Measurements from ENCODE around the gene SLC51A. TPM values are rescaled to one million over a fixed set of nuclear protein-coding genes. Genes with fewer than 3 reads are reported as not detected.

SLC51A gene
- total and polyA plus RNA-seq, 2 of the 8 experiments (the other 6 are each of a cell fraction or from before 2014, with no cell fraction given) = 6.3 to 9.8 TPM

GRCh38 chr3:196216681-196217211 is 412 bp downstream of the SLC51A start:
- H3K4me2 ChIP-seq (ENCODE audit: insufficient read depth in 1 of 2, low read depth in 2 of 2, low read length in 2 of 2) = peak overlapping the region; percentile 78 to 92
- H2BK20ac ChIP-seq (ENCODE audit: low read length) = no peak overlapping the region
- no peaks in the 10 kb centered on the region for H3K79me1 ChIP-seq (ENCODE audit: low read depth, low read length)
- no peaks in the 10 kb centered on the region for H3K9me3 ChIP-seq (ENCODE audit: insufficient read depth in 2 of 2, low read depth in 1 of 2, low read length in 1 of 2)
- no peaks in the 10 kb centered on the region for H3K36me3 ChIP-seq (ENCODE audit: control insufficient read depth in 2 of 4, insufficient read depth in 4 of 4, low read length in 3 of 4)
- TF ChIP-seq EZH2 (IDR thresholded peaks at IDR 0.05; ENCODE audit: low read depth, low read length, severe bottlenecking) (peak; percentile 30), CTBP2 (IDR thresholded peaks at IDR 0.05; ENCODE audit: borderline replicate concordance, insufficient read depth, insufficient read length, low read length) (no peak), ASH2L (IDR thresholded peaks at IDR 0.05; ENCODE audit: low read length) (peak; percentile 47), RBBP5 (IDR thresholded peaks at IDR 0.05; ENCODE audit: borderline replicate concordance, low read depth, low read length) (0 out of 2 replicates have a peak, but pooled peaks have one; percentile 30)
- POLR2A ChIA-PET (ENCODE audit: partially characterized antibody) = interaction anchor here (0.8 to 3.9 kb wide), 4 partner anchors 8 to 101 kb away, joined by 3 to 15 read pairs (median 4); partner anchors contain the start of gene DYNLT2B
- no peak overlapping the region for H3K56ac ChIP-seq (replicated peaks; ENCODE audit: insufficient read length, low read depth, low read length)
- H2BK120ac ChIP-seq (replicated peaks; ENCODE audit: low read depth, low read length) = no peak overlapping the region
- H4K91ac ChIP-seq (replicated peaks; ENCODE audit: insufficient read length, low read length) = peak overlapping the region; percentile 84
- no peaks in the 10 kb centered on the region for H3K27me3 ChIP-seq (replicated peaks in 1 of 4; ENCODE audit: control insufficient read depth in 3 of 4, extremely low read depth in 1 of 4, insufficient read depth in 3 of 4, low read length in 3 of 4)
- H3K9ac ChIP-seq (replicated peaks in 1 of 4; ENCODE audit: extremely low read depth in 1 of 4, low read depth in 3 of 4, low read length in 3 of 4) = peak overlapping the region in 2 of 4 experiments; percentile 14 to 39; a peak in 2 of 7 replicates
- H3K79me2 ChIP-seq (ENCODE audit: control insufficient read depth in 1 of 2, insufficient read depth in 2 of 2, low read length in 2 of 2) = no peaks in the 10 kb centered on the region
- H3K23me2 ChIP-seq (ENCODE audit: low read depth, low read length) = peaks cover 2% of the 10 kb centered on the region; the same call in 1 of the 2 replicates
- DNase-seq (ENCODE audit: low read depth in 1 of 2, low spot score in 2 of 2) (peak in 1 of 2 experiments; percentile 69), FAIRE-seq (no peak)
- H2BK12ac ChIP-seq (ENCODE audit: low read depth, low read length) = peak overlapping the region; percentile 68; the same call in 1 of the 2 replicates
- H2BK5ac ChIP-seq (ENCODE audit: low read depth, low read length) = peak overlapping the region; percentile 75; the same call in 1 of the 2 replicates
- peak overlapping the region; percentile 82 for H2AFZ ChIP-seq (ENCODE audit: low read length)
- H2AK5ac ChIP-seq (ENCODE audit: low read depth, low read length) = no peak overlapping the region
- peak overlapping the region; percentile 94 for H3K4ac ChIP-seq (replicated peaks; ENCODE audit: insufficient read length, low read depth, low read length)
- H3K23ac ChIP-seq (ENCODE audit: insufficient read length) = no peak overlapping the region
- peak overlapping the region; percentile 2 for H4K5ac ChIP-seq (ENCODE audit: insufficient read length, low read depth, low read length)
- H4K20me1 ChIP-seq (replicated peaks in 1 of 2; ENCODE audit: control insufficient read depth in 1 of 2, insufficient read depth in 2 of 2, low read length in 2 of 2) = no peaks in the 10 kb centered on the region
- peak overlapping the region; percentile 38 for H3K14ac ChIP-seq (ENCODE audit: insufficient read length)
- peak overlapping the region; percentile 22 to 64 (median 53) for H3K4me3 ChIP-seq (ENCODE audit: extremely low read depth in 1 of 4, insufficient read depth in 2 of 4, low read depth in 3 of 4, low read length in 4 of 4)
- peaks cover 0 to 19% (median 11%) of the 10 kb centered on the region in 4 experiments; a peak in 6 of 7 replicates for H3K4me1 ChIP-seq (replicated peaks in 1 of 4; ENCODE audit: control insufficient read depth in 3 of 4, insufficient read depth in 4 of 4, low read length in 3 of 4)
- H4K8ac ChIP-seq (ENCODE audit: extremely low read depth, insufficient read depth, low read length) = peak overlapping the region; percentile 45
- 19% methylated on average over 23 of the region's 25 CpGs; no CpG with 5 or more reads in 1 of the 2 experiments for WGBS, 2 experiments (ENCODE audit: extremely low coverage in 1 of 2, insufficient coverage in 1 of 2, insufficient read length in 1 of 2, insufficient replicate concordance in 2 of 2, low coverage in 1 of 2, low lambda C conversion rate in 2 of 2, missing lambda C conversion rate in 1 of 2)
- no peak overlapping the region for H3K27ac ChIP-seq (ENCODE audit: low read depth, low read length)
- CTCF ChIA-PET (ENCODE audit: partially characterized antibody) = interaction anchor here (1.5 kb wide), 1 partner anchor 143 kb away, joined by 3 read pairs; no protein-coding TSS in a partner anchor
- peak overlapping the region; percentile 48 for H3K18ac ChIP-seq (ENCODE audit: extremely low read depth, low read length)
- H2BK15ac ChIP-seq (ENCODE audit: low read length) = no peak overlapping the region
